ENCODE data around the gene SLC6A15. TPM values are rescaled to one million over a fixed set of nuclear protein-coding genes. Genes with fewer than 3 reads are reported as not detected.

SLC6A15 gene
- total RNA-seq (ENCODE audit: low replicate concordance) = 8.9 and 53.3 TPM in 2 replicates

GRCh38 chr12:84912198-84913128 is at the start of gene SLC6A15:
SLC6A15 (minus strand) TSS chr12:84912799; CDS start chr12:84892120, 20,679 bp downstream.
- peak; percentile 86 for DNase-seq (ENCODE audit: low read depth)
- TF ChIP-seq, protein P1, sequence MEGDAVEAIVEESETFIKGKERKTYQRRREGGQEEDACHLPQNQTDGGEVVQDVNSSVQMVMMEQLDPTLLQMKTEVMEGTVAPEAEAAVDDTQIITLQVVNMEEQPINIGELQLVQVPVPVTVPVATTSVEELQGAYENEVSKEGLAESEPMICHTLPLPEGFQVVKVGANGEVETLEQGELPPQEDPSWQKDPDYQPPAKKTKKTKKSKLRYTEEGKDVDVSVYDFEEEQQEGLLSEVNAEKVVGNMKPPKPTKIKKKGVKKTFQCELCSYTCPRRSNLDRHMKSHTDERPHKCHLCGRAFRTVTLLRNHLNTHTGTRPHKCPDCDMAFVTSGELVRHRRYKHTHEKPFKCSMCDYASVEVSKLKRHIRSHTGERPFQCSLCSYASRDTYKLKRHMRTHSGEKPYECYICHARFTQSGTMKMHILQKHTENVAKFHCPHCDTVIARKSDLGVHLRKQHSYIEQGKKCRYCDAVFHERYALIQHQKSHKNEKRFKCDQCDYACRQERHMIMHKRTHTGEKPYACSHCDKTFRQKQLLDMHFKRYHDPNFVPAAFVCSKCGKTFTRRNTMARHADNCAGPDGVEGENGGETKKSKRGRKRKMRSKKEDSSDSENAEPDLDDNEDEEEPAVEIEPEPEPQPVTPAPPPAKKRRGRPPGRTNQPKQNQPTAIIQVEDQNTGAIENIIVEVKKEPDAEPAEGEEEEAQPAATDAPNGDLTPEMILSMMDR (IDR thresholded peaks at IDR 0.05; ENCODE audit: insufficient read depth, low read length) = peak; percentile 76
- peak within 1 kb of the TSS; percentile 86 for H3K4me3 ChIP-seq (ENCODE audit: low read depth, low read length)

DNA sequence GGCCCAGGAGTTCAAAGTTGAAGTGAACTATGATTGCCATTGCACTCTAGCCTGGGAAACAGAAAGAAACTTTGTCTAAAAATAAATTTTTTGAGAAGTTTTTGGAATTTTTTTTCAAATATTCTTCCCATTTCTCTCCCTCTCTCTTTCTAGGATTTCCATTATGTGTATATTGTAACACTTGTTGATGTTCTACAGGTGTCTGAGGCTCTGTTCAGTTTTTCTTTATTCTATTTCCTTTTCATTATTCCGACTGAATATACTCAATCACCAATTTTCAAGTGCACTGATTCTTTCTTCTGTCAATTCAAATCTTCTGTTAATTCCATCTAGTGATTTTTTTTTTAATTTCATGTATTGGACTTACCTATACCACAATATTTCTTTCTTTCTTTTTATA is 48.3 kb upstream of the SLC6A15 start:
- no peak overlapping the region for H3K4me3 ChIP-seq (ENCODE audit: low read depth, low read length)
- DNase-seq (ENCODE audit: low read depth) = no peak
- TF ChIP-seq, protein P1 (IDR thresholded peaks at IDR 0.05; ENCODE audit: insufficient read depth, low read length) = no peak

GRCh38 chr12:84955298-84955697 is 42.7 kb upstream of the SLC6A15 start:
- H3K4me3 ChIP-seq (ENCODE audit: low read depth, low read length) = no peak overlapping the region
- TF ChIP-seq, protein P1 (IDR thresholded peaks at IDR 0.05; ENCODE audit: insufficient read depth, low read length) = no peak
- no peak for DNase-seq (ENCODE audit: low read depth)

DNA sequence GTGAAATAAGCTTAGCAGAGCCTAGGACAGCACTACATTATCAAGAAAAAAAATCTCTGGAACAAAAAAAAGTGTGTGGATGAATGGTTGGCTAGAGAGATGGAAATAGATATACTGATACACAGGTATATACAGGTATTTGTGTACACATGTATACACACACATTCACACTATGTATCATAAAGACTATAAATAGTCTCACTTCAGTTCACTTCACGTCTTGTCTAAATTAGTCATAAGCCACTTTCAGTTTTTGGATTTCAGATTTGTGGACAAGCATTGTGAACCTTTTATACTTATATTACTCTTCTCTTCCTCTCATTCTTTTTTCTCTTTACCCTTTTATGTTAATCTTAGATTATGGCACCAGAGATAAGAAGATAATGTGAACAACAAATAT is 41.8 kb upstream of the SLC6A15 start:
- DNase-seq (ENCODE audit: low read depth) = no peak
- no peak overlapping the region for H3K4me3 ChIP-seq (ENCODE audit: low read depth, low read length)
- TF ChIP-seq, protein P1 (IDR thresholded peaks at IDR 0.05; ENCODE audit: insufficient read depth, low read length) = no peak

DNA sequence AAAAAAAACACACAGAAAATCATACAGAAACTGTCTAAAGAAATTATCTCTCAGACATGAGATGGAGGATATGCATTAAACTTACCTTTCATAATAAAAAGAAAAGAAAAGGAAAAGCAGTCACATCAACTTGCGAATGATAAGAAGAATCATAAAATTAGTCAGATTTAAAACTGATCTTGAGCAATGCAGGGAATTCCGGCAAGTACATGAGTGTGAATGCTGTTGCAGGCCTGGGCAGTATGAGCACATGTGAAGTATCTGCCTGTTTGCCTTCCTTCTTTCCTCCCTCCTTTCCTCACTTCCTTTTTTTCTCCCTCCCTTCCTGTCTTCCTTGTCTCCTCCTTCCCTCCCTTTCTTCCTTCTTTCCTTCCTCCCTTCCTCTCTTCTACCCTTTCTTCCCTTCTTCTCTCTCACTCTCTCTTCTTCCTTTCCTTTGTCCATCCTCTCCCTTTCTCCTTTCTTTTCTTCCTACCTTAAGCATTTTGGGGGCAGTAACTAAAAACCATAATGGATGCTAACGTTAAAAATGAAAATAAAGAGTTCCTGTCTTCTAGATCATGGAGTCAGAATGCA is 38.5 kb upstream of the SLC6A15 start:
- TF ChIP-seq, protein P1 (IDR thresholded peaks at IDR 0.05; ENCODE audit: insufficient read depth, low read length) = no peak
- H3K4me3 ChIP-seq (ENCODE audit: low read depth, low read length) = no peak overlapping the region
- DNase-seq (ENCODE audit: low read depth) = no peak

GRCh38 chr12:84946753-84947152 is 34.2 kb upstream of the SLC6A15 start:
- no peak overlapping the region for H3K4me3 ChIP-seq (ENCODE audit: low read depth, low read length)
- TF ChIP-seq, protein P1 (IDR thresholded peaks at IDR 0.05; ENCODE audit: insufficient read depth, low read length) = no peak
- DNase-seq (ENCODE audit: low read depth) = no peak
